NCI-H2107 treated with DMSO at 0.1 percent for 48 hours (cell line): Measurements from ENCODE around the gene JHY.

Experiments
- DNase-seq: peaks from one replicate; lab custom pipeline; 2025; ENCODE audit not compliant: unreplicated experiment; lab: John Stamatoyannopoulos, UW

The JHY gene

DNA sequence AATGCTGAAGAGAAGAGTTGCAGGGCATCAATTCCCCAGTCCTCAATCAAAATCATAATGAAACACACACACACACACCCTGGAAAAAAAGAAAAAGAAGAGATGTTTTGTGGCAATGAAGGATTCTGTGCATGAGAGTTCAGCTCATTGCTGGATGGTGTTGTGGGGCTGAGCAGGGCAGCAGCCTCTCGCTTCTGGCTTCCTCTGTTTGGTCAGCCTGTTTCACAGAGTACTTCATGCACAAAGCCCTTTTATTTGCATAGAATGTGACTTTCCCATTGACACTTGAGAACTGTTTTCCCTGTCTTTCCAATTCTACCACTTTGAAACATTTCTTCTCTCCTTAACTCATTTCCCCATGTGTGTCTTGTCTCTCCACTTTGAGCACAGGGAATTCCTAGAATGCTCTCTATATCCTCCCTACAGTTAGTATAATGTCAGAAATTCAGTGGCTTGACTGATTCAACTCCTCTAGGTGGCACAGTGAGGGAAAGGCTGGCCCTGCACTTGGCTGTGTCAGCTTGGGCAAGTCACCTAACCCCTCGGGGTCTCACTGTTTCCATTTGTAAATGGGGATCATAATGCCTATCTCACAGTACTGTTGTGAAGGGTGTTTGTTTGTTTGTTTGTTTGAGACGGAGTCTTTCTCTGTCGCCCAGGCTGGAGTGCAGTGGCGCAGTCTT is 124.4 kb downstream of the JHY start:
- DNase-seq, result no peak
